ENCODE results near the gene ARID1B. TPM values are rescaled to one million over a fixed set of nuclear protein-coding genes. Genes with fewer than 3 reads are reported as not detected.

ARID1B gene
- total RNA-seq, 4 donors from 2014 or later: 25.2 to 103 (median 59.5) TPM

GRCh38 chr6:156830126-156830525 lies 52.9 kb downstream of the ARID1B start:
- intact Hi-C loops (cut with DNase I): no loop called here
- H3K27ac ChIP-seq: no peak overlapping the region
- no peak for DNase-seq
- no peak overlapping the region for H3K4me3 ChIP-seq
- no peak for TF ChIP-seq POLR2A (IDR thresholded peaks at IDR 0.05)
- TF ChIP-seq, protein P1, sequence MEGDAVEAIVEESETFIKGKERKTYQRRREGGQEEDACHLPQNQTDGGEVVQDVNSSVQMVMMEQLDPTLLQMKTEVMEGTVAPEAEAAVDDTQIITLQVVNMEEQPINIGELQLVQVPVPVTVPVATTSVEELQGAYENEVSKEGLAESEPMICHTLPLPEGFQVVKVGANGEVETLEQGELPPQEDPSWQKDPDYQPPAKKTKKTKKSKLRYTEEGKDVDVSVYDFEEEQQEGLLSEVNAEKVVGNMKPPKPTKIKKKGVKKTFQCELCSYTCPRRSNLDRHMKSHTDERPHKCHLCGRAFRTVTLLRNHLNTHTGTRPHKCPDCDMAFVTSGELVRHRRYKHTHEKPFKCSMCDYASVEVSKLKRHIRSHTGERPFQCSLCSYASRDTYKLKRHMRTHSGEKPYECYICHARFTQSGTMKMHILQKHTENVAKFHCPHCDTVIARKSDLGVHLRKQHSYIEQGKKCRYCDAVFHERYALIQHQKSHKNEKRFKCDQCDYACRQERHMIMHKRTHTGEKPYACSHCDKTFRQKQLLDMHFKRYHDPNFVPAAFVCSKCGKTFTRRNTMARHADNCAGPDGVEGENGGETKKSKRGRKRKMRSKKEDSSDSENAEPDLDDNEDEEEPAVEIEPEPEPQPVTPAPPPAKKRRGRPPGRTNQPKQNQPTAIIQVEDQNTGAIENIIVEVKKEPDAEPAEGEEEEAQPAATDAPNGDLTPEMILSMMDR (IDR thresholded peaks at IDR 0.05): no peak
- peaks cover 0 to 23% (median 3%) of the 10 kb centered on the region in 3 donors for H3K36me3 ChIP-seq
- peaks cover 19 to 61% (median 19%) of the 10 kb centered on the region in 3 donors for H3K4me1 ChIP-seq
- 94% methylated on average over 5 to 9 of the region's 9 CpGs for WGBS, 2 donors
- no peaks in the 10 kb centered on the region for H3K27me3 ChIP-seq
- H3K9me3 ChIP-seq: no peaks in the 10 kb centered on the region

GRCh38 chr6:156832231-156832647 lies 55.1 kb downstream of the ARID1B start:
- 50 to 51% methylated on average over 2 of the region's 2 CpGs for WGBS, 2 donors
- H3K9me3 ChIP-seq: no peaks in the 10 kb centered on the region
- no peaks in the 10 kb centered on the region for H3K27me3 ChIP-seq
- intact Hi-C loops (cut with DNase I): no loop called here
- no peak overlapping the region for H3K4me3 ChIP-seq
- peaks cover 0 to 28% (median 3%) of the 10 kb centered on the region in 3 donors for H3K36me3 ChIP-seq
- DNase-seq: no peak
- peak overlapping the region in 3 of 4 donors; percentile 29 to 41 (median 33) for H3K27ac ChIP-seq
- TF ChIP-seq, protein P1 (IDR thresholded peaks at IDR 0.05): no peak
- no peak for TF ChIP-seq POLR2A (IDR thresholded peaks at IDR 0.05)
- H3K4me1 ChIP-seq: peaks cover 11 to 41% (median 13%) of the 10 kb centered on the region in 3 donors

GRCh38 chr6:156832669-156833068 lies 55.5 kb downstream of the ARID1B start:
- Histone ChIP-seq H3K36me3 (peaks cover 0 to 28% (median 3%) of the 10 kb centered on the region in 3 donors), H3K27me3 (no peaks in the 10 kb centered on the region), H3K4me1 (peaks cover 6 to 37% (median 9%) of the 10 kb centered on the region in 3 donors), H3K9me3 (no peaks in the 10 kb centered on the region), H3K27ac (peak overlapping the region in 3 of 4 donors; percentile 29 to 41 (median 33)), H3K4me3 (no peak overlapping the region)
- WGBS, 2 donors: 58 to 92% methylated on average over 3 of the region's 3 CpGs
- intact Hi-C loops (cut with DNase I): no loop called here
- TF ChIP-seq, protein P1 (IDR thresholded peaks at IDR 0.05): no peak
- DNase-seq: no peak

GRCh38 chr6:156833755-156834154 lies 56.6 kb downstream of the ARID1B start:
- Histone ChIP-seq H3K27me3 (no peaks in the 10 kb centered on the region), H3K4me1 (peaks cover 0 to 26% (median 0%) of the 10 kb centered on the region in 3 donors), H3K4me3 (no peak overlapping the region), H3K36me3 (peaks cover 0 to 28% (median 3%) of the 10 kb centered on the region in 3 donors), H3K9me3 (no peaks in the 10 kb centered on the region), H3K27ac (no peak overlapping the region)
- 38 to 47% methylated on average over 1 of the region's 1 CpG for WGBS, 2 donors
- no peak for TF ChIP-seq POLR2A (IDR thresholded peaks at IDR 0.05)
- TF ChIP-seq, protein P1 (IDR thresholded peaks at IDR 0.05): no peak
- no peak for DNase-seq
- intact Hi-C loops (cut with DNase I): no loop called here

DNA sequence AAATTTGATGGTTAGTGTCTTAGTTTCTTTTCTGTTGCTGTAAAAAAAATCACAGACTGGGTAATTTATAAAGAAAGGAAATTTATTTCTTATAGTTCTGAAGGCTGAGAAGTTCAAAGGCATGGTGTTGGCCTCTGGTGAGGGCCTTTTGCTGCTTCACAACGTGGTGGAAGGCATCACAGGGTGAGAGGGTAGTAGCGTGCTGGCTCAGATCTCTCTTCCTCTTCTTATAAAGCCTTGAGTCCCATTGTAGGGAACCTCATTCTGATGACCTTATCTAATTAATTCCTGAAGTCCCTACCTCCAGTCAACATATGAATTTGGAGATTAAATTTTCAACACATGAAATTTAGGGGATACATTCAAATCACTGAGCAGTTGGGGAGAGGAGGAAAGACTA lies 62.0 kb downstream of the ARID1B start:
- Histone ChIP-seq H3K27ac (no peak overlapping the region), H3K36me3 (peaks cover 0 to 5% (median 0%) of the 10 kb centered on the region in 3 donors), H3K27me3 (no peaks in the 10 kb centered on the region), H3K9me3 (no peaks in the 10 kb centered on the region), H3K4me3 (no peak overlapping the region), H3K4me1 (peaks cover 13 to 55% (median 34%) of the 10 kb centered on the region in 3 donors)
- 58 to 88% methylated on average over 2 of the region's 2 CpGs for WGBS, 2 donors
- DNase-seq: no peak
- intact Hi-C loops (cut with DNase I): no loop called here
- TF ChIP-seq, protein P1 (IDR thresholded peaks at IDR 0.05): no peak
- no peak for TF ChIP-seq POLR2A (IDR thresholded peaks at IDR 0.05)
